GM12801 (cell line): ENCODE measurements around the gene SFXN3.

ENCODE experiments used
- CTCF ChIP-seq: IDR thresholded peaks from one replicate; pipeline ENCODE4 v1.5.1; 2011; ENCODE audit warnings: control low read depth; ENCODE audit not compliant: insufficient read length; ENCODE audit errors: extremely low read depth

The SFXN3 gene

GRCh38 chr10:101001659-101002035, 29.4 kb upstream of the SFXN3 start:
- TF ChIP-seq CTCF, result no peak

- TF ChIP-seq CTCF, result no peak
Observed at GRCh38 chr10:101002456-101002855, 28.6 kb upstream of the SFXN3 start.

- no peak for TF ChIP-seq CTCF
Observed at GRCh38 chr10:101003639-101004206, 27.3 kb upstream of the SFXN3 start.

GRCh38 chr10:101005361-101005760, 25.7 kb upstream of the SFXN3 start:
- TF ChIP-seq CTCF, result no peak

GRCh38 chr10:101005869-101006567, 25.0 kb upstream of the SFXN3 start:
- TF ChIP-seq CTCF, result no peak

GRCh38 chr10:101006593-101007098, 24.4 kb upstream of the SFXN3 start:
- TF ChIP-seq CTCF, result no peak

GRCh38 chr10:101007099-101007711, 23.8 kb upstream of the SFXN3 start:
- TF ChIP-seq CTCF, result no peak
